Embryonic facial prominence (tissue), 1 donor: ENCODE data around the gene LRRC7.
"Not testable (repeated sequence)": the region's sequence is repeated elsewhere in the genome, so short reads cannot be mapped to it uniquely, and the experiment has no call there.

Source experiments
- DNase-seq: peaks from one replicate; pipeline ENCODE4 v3.0.0-alpha.2; 2016; ENCODE audit errors: extremely low spot score

Gene LRRC7

DNA sequence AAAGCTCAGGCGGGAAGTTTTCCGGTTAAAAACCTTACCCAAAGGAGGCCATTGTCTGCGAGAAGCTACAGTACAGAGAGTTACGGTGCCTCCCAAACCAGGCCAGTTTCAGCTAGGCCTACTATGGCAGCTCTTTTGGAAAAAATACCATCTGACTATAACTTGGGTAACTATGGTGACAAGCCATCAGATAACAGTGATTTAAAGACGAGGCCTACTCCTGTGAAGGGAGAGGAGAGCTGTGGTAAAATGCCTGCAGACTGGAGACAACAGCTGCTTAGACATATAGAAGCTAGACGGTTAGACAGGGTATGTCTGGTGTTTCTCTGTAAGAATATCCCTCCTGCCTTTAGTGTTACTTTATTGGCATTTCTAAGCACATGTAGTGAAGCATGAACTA, 471.8 kb downstream of the LRRC7 start:
- no peak for DNase-seq

DNA sequence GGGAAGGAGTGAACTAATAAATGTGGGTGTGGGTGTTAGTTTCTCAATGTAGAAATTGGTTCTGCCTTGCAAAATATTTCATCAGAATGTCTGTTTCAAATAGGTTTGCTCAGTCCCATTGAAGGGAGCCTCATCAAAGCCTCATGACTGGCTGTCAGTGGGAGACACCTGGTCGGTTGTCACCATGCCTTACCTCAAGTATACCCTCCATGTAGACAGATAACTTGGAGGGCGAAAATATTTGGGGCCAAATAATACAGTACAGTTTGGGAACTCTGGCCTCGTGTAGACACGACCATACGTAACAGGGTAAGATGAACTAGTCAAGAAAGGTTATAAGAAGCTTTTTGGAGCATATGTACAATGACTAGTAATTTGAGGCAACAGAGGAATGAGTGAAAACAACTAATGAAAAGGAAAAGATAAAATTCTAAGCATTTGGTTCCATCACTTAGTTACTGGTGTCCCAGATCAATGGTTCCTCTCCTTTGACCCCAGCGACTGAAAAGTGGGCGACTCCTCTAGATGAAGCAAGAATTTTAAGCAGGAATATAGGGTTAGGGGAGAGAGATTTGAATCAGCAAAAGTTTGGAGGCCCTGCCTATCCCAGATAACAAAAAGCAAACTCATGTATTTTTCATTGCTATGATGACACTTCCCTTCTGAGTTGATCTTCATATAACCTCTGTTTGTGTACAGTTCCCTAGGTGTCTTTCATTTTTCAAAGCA, 473.8 kb downstream of the LRRC7 start:
- DNase-seq = no peak

DNA sequence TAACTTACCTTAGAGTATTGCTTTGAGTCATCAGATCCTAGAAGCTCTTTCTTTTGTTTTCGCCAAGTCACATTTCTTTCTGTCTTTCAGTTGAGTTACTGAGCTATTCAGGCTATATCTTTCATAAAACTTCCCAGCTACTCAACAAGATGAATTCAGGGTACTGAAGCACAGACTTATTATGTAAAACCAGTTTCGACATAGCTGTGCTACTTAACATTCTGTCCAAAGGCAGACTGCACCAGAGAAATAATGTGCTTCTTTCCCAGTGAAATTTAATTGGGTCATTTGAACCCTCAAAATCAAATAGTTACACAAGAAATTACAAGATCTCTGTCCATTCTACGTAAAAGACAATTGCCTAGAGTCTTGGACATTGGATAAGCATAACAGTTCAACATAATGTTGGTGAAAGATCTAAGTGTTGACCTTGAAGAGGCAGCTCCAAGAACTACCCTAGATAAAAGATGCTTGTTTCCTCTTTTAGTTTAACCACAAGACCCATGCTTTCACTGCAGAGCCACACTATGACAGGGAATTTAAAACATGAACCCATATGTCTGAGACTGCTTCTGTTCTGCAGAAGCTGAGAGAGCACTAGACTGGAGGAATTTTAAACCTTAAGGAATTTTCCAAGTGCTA, 474.5 kb downstream of the LRRC7 start:
- no peak for DNase-seq

DNA sequence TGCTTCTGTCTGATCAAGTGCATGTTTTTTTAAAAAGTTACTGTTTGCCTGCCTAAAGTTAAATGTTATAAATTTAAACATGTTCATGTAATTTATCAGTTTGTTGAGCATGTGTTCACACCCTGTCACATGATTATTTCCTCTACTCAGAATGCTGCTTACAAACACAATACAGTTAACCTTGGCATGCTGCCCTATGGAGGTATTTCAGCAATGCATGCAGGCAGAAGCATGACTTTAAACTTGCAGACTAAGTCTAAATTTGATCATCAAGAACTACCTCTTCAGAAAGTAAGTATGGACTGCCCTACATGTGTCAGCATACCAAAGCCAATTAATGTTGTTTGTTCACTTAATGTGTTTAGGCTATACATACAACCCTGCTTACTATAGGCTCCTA, 476.1 kb downstream of the LRRC7 start:
- peak; percentile 8 for DNase-seq

DNA sequence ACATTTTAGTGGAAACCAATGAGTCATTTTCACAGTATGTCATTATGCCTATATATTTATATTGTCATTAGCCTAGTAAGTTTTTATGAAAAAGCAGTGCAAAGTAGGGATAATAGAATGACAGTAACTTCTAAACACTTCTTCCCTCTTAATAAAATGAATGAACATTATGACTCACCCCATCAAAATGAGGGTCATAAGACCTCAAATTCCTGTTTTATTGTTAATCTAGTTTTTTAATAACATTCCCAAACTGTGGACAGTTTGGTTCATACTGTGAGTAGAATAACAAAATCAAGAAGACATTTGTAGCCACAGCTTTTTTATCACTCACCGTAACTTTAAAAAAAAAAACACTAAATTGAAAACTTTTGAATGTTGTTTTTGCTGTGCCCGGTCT, 477.1 kb downstream of the LRRC7 start:
- no peak for DNase-seq

DNA sequence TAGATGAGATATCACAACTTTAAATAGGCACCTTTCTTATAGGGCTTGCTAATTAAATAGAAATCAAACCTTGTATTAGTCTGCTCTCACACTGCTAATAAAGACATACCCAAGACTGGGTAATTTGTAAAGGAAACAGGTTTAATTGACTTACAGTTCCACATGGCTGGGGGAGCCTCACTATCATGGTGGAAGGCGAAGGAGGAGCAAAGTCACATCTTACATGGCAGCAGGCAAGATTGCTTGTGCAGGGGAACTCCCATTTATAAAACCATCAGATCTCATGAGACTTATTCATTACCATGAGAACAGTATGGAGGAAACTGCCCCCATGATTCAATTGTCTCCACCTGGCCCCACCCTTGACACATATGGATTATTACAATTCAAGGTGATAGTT, 477.9 kb downstream of the LRRC7 start:
- not testable (repeated sequence) for DNase-seq

DNA sequence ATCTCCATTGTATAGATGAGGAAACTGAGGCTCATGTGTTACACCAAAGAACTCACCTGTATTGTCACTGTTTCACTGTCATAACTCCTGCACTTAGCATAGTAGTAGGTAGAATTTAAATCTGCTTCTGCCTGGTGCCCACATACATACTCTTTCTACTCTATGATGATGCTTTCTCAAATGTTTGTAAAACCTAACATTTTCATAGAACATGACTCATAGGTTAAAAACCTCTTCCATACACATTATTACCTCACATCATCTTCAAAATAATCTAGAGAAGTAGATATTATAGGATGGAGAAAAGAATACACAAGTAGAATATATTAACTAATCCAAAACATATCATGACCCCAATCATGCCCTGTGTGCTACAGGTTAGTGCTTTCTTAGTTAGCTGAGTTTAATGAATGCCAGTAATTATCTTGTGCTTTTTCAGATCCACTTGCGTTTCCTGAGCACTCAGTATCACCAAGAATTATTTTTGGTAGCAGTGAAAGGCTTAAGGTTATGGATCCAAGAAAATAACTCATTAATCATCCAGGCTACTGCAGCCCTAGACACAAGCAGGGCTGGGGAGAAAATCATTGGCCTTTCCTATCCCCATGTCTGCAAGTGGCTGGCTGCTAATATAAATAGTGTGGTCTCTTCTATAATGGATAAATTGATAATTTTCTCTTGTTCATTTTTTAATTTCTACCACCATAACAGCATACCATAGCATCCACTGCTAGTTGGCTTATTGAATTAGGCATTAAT, 480.8 kb downstream of the LRRC7 start:
- DNase-seq = no peak

DNA sequence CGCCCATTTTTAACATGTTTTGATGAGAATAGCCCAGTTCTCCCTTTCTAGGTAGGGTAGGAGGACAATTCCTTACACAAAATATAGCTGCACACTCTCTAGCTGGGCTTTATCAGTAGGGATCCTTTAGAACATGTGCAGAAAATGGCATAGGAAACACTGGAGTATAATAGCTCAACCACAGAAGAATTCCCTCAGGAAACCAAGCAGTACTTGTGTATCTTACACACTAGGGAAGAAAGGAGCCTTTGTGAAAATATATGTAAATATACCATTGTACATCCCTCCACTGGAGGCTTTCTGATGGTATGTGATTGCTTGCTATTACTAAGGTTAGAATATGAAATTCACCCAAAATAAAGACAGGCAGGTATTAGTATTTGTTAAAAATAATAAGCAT, 484.2 kb downstream of the LRRC7 start:
- no peak for DNase-seq

DNA sequence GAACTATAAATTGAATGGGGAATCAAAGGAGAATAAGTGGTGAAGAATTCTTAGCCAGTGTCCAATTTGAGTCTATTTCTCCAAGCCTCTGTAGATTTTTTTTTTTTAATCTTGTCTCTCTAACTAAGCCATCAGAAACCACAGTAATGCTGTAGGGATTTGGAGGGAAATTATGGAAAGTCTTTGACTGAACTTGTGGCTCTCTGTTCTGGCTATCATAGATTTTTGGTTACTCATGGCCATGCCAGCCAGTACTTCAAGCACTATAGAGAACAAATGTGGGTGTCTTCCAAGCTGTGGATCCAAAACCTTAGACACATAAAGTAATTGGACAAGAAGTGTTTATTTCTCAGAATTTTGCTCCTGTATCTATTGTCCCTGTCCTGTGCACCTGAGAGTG, 489.8 kb downstream of the LRRC7 start:
- no peak for DNase-seq

DNA sequence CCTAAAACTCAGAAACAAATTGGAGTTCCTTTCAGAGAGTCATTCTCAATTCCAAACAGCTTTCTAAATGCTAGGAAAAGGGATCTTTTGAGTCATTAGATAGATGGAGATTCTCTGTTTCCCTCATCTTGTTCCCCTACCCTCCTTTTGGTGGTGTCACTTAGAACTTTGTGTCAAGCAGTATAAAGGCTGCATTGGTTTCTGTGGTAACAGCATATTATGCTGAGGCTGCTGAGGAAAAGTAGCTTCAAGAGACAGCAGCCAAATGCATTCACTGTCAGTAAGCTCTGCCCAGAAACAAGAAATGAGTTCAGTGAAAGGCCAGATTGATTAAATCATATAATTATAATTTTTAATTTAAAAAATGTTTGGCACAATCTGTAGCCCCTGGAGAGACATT, 493.5 kb downstream of the LRRC7 start:
- no peak for DNase-seq

DNA sequence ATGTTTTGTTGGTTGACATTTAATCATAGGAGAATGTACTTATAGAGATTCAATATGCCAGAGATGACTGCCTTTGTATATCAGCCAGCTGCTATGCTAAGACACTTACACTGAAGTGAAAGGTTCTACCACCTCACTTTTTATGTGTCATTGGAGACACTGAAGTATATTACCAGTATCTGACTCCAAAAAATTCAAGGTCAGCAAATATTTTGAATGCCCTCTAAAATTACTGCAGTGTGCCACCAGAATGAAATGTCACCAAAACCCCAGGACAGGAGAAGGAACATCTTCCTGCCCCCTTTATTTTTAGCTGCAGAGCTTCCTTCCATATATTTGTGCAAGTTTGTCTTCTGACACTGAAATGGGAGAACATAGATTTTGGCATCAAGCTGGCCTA, 496.1 kb downstream of the LRRC7 start:
- DNase-seq = no peak

DNA sequence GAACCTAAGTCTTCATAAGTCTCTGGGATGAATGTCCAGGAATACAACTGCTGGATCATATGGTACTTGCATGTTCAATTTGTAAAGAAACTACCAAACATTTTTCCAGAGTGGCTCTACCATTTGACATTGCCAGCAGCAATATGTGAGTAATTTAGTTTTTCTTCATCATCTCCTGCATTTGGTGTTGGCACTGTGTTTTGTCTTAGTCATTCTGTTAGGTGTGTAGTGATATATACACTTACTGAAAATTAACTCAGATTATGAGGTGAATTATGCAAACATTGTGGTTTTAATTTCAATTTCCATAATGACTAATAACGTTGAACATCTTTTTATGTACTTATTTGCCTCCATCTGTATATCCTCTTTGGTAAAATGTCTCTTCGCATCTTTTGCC, 499.0 kb downstream of the LRRC7 start:
- DNase-seq = no peak

DNA sequence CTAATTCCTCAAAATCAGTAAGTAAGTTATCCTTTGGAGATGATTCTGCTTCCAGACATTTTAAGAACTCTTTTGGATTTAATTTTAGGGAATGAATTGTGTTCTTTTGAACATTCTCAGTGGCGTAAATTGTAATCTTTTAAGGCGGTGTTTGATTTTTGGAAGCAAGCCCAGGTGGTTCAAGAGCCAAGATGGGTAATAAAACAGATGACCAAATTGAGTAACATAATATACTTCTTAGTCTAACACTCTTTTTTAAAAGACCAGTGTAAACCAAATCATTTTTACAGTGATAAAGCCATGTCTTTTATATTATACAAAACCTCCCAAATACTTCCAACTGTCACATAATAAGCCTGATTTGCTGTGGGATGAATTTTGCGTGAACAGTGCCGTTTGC, 503.9 kb downstream of the LRRC7 start:
- no peak for DNase-seq

DNA sequence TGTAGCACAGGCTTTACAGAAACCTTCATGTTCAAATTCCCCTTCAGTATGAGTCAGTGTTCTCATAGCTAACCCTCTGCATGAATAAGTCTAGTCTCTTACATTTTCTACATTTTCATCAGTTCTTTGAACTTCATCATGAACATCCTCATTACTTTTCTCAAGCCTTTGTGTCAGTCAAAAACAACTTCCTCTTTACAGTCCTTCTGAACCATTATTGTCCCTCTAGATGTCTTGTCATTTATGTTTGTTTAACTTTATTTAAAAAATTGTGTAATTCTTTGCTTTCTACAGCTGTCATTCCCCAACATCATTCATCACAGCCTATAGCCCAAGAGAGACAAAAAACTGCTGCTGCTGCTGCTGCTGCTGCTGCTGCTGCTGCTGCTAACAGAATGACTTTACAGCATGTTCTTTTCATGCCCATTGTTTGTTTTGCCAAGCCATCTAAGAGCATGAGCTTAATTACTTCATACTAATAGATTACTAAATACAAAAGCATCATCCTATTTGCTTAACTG, 504.6 kb downstream of the LRRC7 start:
- no peak for DNase-seq

DNA sequence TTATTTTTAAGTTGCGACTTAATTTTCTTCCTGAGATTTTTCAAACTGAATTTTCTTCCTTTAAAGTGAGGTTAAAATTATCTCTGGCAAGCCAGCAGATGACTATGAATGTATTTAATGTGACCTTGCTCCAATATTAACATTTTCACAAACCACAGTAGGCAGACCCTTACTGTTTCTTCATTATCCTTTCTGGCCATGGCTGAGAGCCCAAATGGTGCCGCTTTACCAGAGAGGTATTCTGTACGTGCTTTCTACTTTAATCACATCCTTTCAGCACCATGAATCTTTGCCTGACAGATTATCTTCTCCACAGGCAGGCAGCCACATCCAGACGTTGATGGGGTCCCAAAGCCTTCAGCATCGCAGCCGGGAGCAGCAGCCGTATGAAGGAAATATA, 508.0 kb downstream of the LRRC7 start:
- no peak for DNase-seq

DNA sequence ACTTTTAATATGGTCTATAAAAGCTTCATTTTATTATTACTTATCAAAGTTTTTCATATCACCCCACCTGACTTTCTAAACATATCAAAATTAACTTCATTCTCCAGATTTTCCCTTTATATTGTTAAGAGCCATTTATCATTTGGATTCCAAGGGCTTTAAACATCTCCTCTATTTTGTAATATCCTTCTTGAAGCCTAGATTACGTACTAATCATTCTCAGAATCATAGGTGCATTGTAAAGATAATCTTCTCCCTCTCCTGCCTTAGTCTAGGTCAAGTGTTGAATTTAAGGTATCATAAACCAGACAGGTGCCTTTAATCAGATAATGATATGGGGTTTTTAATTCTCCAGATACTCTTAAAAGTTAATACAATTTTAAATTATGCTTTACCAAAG, 509.3 kb downstream of the LRRC7 start:
- no peak for DNase-seq

DNA sequence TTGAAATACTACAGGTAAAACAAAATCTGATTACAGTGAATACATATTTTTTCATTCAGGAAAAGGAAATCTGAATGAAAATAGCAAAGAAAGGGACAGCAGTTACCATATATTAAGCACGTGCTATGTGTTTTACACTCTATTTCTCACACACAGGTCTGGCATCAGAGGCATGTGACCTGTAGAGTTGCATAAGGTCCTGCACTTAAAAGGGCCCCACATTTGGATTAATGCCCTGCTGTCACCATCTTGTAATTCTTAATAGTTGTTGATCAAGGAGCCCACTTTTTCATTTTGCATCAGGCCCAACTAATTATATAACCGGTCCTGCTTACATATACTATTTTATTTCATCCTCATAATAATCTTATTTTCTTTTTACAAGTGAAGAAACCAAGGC, 511.8 kb downstream of the LRRC7 start:
- no peak for DNase-seq

DNA sequence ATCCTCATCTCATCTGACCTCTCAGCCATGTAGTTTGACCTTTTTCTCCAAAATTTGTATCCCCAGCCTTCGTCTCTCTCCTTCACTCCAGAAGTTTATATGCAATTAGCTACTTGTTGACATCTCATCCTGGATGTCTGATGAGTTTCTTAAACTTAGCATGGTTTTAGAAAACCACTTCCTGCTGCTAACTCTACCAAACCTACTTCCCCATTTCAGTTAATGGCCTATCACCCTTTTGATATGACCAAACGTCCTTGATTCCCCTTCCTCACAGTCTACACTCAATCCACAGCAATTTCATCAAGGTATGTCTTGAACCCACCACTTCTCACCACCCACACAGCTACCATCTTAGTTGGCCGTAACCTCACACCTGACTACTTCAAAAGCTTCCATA, 515.8 kb downstream of the LRRC7 start:
- DNase-seq = no peak

DNA sequence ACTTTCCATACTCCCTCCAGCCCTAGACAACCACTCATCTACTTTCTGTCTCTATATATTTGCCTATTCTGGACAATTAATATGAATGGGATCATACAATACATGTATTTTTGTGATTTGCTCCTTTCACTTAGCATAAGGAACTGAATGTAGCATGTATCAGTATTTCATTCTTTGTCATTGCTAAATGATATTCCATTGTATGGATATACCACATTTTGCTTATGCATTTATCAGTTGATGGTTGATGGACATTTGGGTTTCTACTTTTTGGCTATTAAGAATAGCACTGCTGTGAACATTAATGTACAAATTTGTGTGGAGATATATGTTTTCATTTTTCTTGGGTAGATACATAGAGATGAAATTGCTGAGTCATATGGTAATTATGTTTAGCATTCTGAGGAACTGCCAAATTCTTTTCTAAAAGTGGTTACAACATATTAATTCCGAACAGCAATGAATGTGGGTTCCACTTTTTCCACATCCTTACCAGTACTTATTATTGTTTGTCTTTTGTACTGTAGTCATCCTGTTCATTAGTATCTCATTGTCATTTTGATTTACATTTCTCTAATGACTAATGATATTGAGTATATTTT, 516.7 kb downstream of the LRRC7 start:
- no peak for DNase-seq

DNA sequence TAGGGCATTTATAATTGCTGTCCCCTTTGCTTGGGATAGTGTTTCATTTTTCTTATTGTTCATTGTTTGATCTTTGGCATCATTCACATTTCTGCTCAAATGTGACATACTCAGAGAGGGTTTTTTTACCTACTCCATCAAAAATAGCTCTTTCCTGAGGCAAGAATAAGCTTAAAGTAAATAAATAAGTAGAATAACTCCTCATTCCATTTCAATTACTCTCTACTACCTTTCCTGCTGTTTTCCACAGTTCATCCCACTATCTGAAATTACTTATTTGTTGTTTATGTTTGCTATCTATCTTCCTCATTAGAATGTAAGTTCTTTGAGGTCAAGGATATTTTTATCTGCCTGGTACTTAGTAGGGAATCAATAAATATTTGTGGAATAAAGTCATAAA, 517.8 kb downstream of the LRRC7 start:
- no peak for DNase-seq

DNA sequence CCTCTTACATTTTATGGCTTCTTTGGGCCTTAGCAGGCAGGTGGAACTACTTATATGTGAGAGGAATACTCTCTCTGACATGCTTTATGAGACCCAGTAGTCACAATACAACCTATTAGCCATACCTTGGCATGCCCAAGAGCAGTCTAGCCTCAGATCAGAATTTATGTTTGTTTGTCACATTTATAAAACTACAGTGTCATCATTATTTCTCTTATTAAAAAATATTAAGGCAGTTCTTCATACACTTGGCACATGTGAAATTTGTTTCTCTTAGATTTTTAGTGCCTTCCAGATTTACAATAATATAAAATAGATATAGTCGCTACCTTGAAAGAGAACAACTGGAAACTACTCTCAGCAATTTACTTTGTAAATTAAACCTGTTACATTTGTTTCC, 519.2 kb downstream of the LRRC7 start:
- no peak for DNase-seq

DNA sequence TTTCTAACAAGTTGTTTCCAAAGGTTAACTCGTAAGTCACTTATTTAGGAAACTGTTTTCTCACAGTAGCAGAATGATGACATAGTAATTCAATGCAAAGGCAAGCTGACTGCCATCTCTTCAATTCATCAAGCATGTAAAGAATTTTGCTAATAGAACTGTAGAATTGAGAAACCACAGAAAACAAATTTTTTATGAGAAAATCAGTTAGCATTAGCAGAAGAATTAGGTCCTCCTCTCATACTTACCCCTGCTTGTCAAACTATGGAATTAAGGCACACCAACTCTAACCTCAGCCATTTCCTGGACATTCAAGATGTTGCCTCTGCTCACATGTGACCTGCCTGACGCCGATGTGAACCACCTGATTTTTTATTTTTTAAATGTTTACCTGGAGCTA, 522.4 kb downstream of the LRRC7 start:
- no peak for DNase-seq
